HG03521 (cell line): ENCODE data around the gene FAM171A2.

ENCODE experiments used
- ATAC-seq: cut with Tn5 transposase; IDR thresholded peaks from one replicate; pipeline ENCODE4 v1.9.1; 2021; ENCODE audit warnings: mild to moderate bottlenecking, moderate library complexity; ENCODE audit not compliant: unreplicated experiment

The FAM171A2 gene

DNA sequence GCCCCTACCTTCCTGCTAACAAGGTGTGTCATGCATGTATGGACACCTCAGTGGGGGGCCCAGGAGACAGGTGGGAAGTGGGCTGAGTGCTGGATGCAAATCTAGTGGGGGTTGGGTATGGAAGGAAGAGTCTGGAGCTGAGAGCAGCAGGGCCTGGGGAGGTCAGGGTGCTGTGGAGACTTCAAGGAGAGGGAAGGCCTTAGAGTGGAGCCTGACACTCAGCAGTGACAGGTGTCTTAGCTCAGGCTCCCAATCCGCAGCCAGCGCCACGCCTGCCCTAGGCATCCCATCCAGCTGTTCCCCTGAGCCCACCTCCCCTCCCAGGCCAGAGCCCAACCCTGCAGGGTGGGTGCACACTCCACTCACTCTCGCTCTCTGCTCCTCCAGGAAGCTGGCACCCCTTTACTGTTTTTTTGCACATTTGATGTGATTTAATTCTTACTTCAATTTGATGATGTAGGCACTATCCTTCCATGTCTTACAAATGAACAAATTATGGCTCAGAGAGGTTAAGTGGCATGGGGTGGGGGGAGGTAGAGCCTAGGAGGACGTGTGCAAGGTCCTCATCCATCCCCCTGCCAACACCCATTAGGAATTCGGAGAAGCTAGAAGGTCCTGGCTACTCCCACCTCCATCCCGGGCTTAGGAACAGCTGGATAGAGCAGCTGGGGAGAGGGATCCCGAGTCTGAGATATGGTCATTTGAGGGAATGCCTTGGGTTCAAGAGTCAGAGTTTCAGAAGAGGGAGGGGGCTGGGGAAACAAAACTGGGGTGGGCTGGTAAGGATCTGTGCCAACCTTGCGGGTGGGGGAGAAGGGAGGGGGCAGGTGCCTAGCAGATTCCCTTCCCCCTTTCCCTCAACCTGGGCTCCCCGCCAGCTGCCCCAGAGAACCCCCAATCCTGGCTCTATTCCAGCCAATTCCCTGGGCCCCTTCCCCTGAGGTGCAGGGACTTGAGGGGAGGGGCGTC is 2.1 kb downstream of the FAM171A2 start:
- ATAC-seq: no peak

DNA sequence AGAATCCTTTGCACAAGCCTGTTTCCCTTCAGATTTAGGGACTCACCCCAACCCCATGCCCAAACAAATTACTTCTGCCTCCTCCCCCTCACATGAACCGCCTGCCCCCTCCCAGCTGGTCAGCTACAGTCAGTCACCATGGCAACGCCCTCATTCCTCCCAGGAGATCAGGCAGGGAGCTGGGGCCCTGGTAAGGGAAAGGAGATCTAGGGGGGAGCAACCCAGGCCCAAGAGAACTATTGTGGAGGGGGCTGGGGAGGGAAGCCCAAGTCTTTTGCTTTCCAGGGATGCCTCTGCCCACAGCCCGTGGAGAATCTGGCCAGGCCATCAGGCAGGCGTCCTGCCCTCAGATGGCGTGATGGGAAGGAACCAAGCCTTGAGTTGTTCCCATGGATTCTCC is 2.8 kb downstream of the FAM171A2 start:
- no peak for ATAC-seq

DNA sequence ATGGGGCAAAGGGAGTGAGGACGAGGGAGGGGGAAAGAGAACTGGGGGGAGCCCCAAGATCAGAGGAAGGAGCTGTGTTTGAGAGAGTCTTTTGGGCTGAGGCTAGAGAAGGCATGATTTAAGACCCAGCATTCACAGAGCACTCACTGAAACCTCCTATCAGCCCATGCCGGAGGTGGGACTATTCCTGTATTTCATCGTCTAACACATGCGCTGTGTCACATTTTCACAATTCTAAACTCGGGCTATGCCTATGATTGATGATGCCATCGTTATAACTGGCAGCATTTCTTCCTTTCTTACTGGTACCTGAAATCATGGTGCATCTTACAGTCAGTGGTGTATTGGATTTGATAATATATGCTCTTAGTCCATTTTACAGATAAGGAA is 3.5 kb downstream of the FAM171A2 start:
- no peak for ATAC-seq

GRCh38 chr17:44359458-44360143 is 4.1 kb downstream of the FAM171A2 start:
- no peak for ATAC-seq

DNA sequence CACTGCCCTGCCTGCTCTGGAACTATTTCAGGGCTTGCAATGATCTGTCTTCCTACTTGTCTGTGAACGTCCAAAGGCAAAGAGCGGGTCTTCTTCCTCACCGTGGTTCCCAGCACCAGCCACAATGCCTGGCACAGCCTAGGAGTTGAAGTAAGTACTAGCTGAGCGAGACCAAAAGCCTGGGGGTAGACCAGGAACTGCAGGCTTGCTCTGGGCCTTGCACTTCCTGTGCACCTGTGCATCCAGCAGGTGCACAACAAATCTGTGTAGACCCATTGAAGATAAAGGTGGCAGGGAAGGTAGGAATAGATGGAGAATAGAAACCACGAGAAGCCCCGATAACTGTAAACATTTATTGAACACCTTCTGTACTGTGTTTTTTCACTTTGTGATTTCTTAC is 4.6 kb downstream of the FAM171A2 start:
- ATAC-seq: no peak

DNA sequence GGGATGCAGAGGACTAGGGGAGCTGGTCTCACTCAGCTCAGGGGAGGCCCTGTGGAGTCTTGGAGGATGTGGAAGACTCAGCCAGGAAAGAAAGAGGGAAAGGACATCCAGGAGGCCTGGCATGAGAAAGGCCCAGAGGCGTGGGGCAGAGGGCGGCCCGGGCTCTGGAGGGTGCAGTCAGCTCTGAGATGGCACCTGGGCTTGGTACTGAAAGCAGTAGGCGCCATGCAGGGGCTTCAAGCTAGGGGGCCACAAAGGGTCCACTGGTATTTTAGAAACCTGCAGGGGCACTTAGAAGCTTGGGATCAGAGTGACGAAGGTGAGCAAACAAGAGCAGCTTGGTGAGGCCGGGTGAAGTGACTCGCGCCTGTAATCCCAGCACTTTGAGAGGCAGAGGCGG is 5.6 kb downstream of the FAM171A2 start:
- ATAC-seq: no peak

GRCh38 chr17:44356241-44356640 is 7.4 kb downstream of the FAM171A2 start:
- ATAC-seq: no peak

DNA sequence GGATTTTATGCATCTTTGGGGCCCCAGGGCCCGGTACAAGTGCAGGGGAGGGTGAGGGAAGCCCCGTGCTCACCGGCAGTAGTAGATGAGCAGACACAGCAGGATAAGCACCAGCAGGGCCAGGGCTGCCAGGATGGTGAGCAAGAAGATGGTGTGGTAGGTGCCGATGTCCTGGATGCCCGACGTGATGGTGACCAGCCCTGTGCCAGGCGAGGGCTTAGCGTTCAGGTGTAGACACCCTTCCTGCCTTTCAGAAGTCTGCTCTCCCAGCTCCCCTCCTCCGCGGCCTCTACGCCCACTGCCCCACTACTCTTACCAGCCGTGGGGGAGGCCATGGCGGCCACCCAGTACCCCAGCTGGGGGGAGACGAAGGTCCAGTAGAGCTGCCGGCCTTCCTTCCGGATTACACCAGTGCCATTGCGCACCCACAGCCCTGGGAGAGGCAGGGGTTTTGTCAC is 8.0 kb downstream of the FAM171A2 start:
- ATAC-seq: no peak

- no peak for ATAC-seq
Measured at GRCh38 chr17:44354582-44355561, 8.8 kb downstream of the FAM171A2 start.

DNA sequence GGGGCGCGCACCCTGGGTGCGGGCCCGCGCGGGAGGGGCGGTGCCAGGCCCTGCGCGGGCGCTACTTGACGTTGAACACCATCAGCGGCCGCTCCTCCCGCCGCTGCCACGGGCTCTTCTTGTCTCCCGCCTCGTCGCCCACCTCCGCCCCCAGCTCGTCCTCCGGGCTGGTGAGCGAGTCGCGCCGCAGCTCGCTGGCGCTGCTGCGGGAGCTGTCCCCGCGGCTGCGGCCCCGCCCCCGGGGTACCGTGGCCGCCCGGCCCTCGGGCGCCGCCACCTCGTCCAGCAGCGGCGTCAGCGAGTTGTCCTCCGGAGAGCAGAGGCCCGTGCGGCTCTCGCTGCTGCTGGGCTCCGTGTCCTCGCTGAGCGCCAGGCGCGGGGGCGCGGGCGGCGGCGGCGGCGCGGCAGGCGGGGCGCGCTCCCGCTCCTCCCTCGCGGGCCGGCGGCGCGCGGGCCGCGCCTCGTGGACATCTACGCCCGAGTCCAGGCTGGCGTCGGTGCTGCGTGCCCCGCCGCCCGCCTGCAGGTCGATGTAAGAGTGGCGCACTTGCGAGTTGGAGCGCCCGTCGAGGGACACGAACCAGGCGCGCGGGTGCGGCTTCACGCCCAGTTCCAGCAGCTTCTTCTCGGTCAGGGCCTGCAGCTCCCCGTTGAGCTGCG is 9.9 kb downstream of the FAM171A2 start:
- ATAC-seq: no peak

GRCh38 chr17:44352828-44353671 is 10.6 kb downstream of the FAM171A2 start:
- no peak for ATAC-seq

- no peak for ATAC-seq
Measured at GRCh38 chr17:44351961-44352827, 11.5 kb downstream of the FAM171A2 start.

DNA sequence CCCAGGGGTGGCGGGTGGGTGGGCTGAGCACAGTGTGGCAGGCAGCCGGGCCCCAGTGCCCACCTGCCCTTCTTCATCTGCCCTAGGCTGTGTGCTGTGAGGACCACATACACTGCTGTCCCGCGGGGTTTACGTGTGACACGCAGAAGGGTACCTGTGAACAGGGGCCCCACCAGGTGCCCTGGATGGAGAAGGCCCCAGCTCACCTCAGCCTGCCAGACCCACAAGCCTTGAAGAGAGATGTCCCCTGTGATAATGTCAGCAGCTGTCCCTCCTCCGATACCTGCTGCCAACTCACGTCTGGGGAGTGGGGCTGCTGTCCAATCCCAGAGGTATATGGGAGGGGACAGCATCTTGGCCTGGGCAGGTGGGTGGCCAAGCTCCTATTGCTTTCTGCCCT is 12.2 kb downstream of the FAM171A2 start:
- ATAC-seq: no peak

DNA sequence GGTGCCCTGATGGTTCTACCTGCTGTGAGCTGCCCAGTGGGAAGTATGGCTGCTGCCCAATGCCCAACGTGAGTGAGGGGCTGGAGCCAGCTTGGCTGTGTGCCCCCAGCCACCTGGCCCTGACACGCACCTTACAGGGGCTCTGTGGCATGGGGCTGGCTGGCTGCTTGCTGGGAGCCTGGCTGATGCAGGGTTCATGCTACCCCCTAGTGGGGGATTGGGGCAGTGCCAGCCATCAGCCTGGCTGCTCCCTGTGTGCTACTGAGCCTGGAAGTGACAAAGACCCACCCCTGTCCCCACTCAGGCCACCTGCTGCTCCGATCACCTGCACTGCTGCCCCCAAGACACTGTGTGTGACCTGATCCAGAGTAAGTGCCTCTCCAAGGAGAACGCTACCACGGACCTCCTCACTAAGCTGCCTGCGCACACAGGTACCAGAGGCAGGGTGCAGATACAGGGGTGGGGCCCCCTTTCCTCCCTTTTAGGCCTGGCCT is 12.9 kb downstream of the FAM171A2 start:
- no peak for ATAC-seq

- no peak for ATAC-seq
Measured at GRCh38 chr17:44349553-44350070, 14.0 kb downstream of the FAM171A2 start.

DNA sequence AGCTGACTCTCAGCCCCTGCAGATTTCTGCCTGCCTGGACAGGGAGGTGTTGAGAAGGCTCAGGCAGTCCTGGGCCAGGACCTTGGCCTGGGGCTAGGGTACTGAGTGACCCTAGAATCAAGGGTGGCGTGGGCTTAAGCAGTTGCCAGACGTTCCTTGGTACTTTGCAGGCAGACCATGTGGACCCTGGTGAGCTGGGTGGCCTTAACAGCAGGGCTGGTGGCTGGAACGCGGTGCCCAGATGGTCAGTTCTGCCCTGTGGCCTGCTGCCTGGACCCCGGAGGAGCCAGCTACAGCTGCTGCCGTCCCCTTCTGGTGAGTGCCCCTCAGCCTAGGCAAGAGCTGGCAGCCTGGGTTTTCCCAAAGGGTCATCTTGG is 14.7 kb downstream of the FAM171A2 start:
- no peak for ATAC-seq

GRCh38 chr17:44348234-44348987 is 15.2 kb downstream of the FAM171A2 start:
- ATAC-seq: no peak
